GM21526 (cell line): ENCODE measurements around the gene CASP4.
"Not testable (repeated sequence)": the region's sequence is repeated elsewhere in the genome, so short reads cannot be mapped to it uniquely, and the experiment has no call there.

Experiments
- ATAC-seq: cut with Tn5 transposase; IDR thresholded peaks from one replicate; pipeline ENCODE4 v1.9.1; 2021; ENCODE audit warnings: moderate library complexity; ENCODE audit not compliant: unreplicated experiment, low FRiP score

Gene CASP4

GRCh38 chr11:104957280-104957679 is 11.1 kb downstream of the CASP4 start:
- no peak for ATAC-seq

- no peak for ATAC-seq
Observed at GRCh38 chr11:104956528-104956927, 11.8 kb downstream of the CASP4 start.

- peak; percentile 89 for ATAC-seq
Observed at GRCh38 chr11:104946907-104947306, 21.5 kb downstream of the CASP4 start.

GRCh38 chr11:104944076-104944475 is 24.3 kb downstream of the CASP4 start:
- ATAC-seq, result no peak

- ATAC-seq, result no peak
Observed at GRCh38 chr11:104943561-104943960, 24.8 kb downstream of the CASP4 start.

GRCh38 chr11:104934594-104934993 is 33.8 kb downstream of the CASP4 start:
- ATAC-seq, result no peak

GRCh38 chr11:104934073-104934472 is 34.3 kb downstream of the CASP4 start:
- ATAC-seq, result not testable (repeated sequence)

GRCh38 chr11:104928811-104929210 is 39.6 kb downstream of the CASP4 start:
- ATAC-seq, result no peak

GRCh38 chr11:104926771-104927611 is 41.4 kb downstream of the CASP4 start:
- ATAC-seq, result no peak

- no peak for ATAC-seq
Observed at GRCh38 chr11:104925850-104926249, 42.5 kb downstream of the CASP4 start.

GRCh38 chr11:104918113-104918824 is 50.1 kb downstream of the CASP4 start:
- no peak for ATAC-seq

- no peak for ATAC-seq
Observed at GRCh38 chr11:104917271-104918112, 50.9 kb downstream of the CASP4 start.

GRCh38 chr11:104916442-104916841 is 51.9 kb downstream of the CASP4 start:
- no peak for ATAC-seq

- no peak for ATAC-seq
Observed at GRCh38 chr11:104912102-104912501, 56.3 kb downstream of the CASP4 start.

GRCh38 chr11:104908186-104908531 is 60.2 kb downstream of the CASP4 start:
- no peak for ATAC-seq

- ATAC-seq, result peak; percentile 50
Observed at GRCh38 chr11:104907521-104908185, 60.7 kb downstream of the CASP4 start.

GRCh38 chr11:104905271-104905670 is 63.1 kb downstream of the CASP4 start:
- ATAC-seq, result no peak

GRCh38 chr11:104899226-104899625 is 69.1 kb downstream of the CASP4 start:
- ATAC-seq, result no peak

GRCh38 chr11:104898685-104899013 is 69.7 kb downstream of the CASP4 start:
- ATAC-seq, result no peak

GRCh38 chr11:104897891-104898684 is 70.3 kb downstream of the CASP4 start, which contains the start of gene CASP12:
TSS of gene CASP12 (minus strand) at chr11:104898460.
- ATAC-seq, result peak; percentile 93
